Measurements from ENCODE around the gene LY9.

The LY9 gene

GRCh38 chr1:160768295-160768657 is 27.7 kb upstream of the LY9 start:
- TF ChIP-seq CTCF (IDR thresholded peaks at IDR 0.05; ENCODE audit: borderline replicate concordance, control extremely low read depth, extremely low read depth, insufficient read depth, missing control alignments) = peak; percentile 90

GRCh38 chr1:160772331-160772730 is 23.6 kb upstream of the LY9 start:
- no peak for TF ChIP-seq CTCF (IDR thresholded peaks at IDR 0.05; ENCODE audit: borderline replicate concordance, control extremely low read depth, extremely low read depth, insufficient read depth, missing control alignments)
- in situ Hi-C loops (cut with MboI; ENCODE audit: low sequenced_read_pairs, unreplicated experiment) = loop anchor here (5.0 kb wide), 1 partner anchor 40 kb away; no protein-coding TSS in a partner anchor
- DNase-seq (ENCODE audit: low spot score) = no peak

More at GRCh38 chr1:160768295-160768657, 27.7 kb upstream of the LY9 start:
- in situ Hi-C loops (cut with MboI; ENCODE audit: low sequenced_read_pairs, unreplicated experiment) = no loop called here
- peak; percentile 59 for DNase-seq (ENCODE audit: low spot score)

- in situ Hi-C loops (cut with MboI; ENCODE audit: low sequenced_read_pairs, unreplicated experiment) = loop anchor here (5.0 kb wide), 1 partner anchor 41 kb away; no protein-coding TSS in a partner anchor
- no peak for DNase-seq (ENCODE audit: low spot score)
- no peak for TF ChIP-seq CTCF (IDR thresholded peaks at IDR 0.05; ENCODE audit: borderline replicate concordance, control extremely low read depth, extremely low read depth, insufficient read depth, missing control alignments)
Observed at GRCh38 chr1:160773093-160773492, 22.9 kb upstream of the LY9 start.

DNA sequence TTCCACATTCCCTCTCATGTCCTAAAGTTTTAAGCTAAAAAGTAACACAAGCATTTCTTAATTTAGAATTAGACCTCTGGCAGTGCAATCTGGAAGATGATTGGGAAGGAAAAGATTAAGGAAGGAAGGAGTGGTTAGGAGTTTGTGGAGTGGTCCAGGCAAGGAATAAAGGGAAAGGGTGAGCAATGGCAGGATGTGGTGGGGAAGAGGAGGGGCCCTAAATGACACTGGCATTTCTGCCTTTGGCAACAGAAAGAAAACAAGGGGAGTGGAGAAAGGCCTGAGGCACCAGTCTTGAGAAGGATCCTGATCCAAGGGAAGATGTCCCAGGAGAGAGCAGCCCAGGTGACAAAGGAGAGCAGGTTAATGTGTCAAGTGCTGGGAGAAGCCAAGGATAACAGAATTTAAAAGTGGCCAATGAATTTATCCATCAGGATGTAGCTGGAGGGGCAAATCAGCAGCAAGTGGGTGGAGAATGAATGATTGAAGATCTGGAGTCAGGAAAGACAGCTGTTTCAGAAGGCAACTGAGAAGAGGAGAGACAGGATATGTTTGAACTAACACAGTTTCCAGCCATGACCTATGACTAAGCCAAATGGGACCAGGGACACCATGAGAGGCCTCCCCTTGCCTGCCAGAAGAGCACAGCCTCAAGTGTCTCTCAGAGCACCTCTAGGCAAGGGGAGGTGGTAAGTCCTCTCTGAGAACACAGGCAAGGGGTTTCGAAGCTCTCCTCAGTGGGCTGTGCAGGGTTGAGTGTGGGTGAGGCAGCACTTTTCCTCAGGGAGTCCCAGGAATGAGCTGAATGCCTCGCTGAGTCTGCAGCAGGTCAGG is 20.9 kb upstream of the LY9 start:
- no peak for DNase-seq (ENCODE audit: low spot score)
- in situ Hi-C loops (cut with MboI; ENCODE audit: low sequenced_read_pairs, unreplicated experiment) = loop anchor here (5.0 kb wide), 2 partner anchors 43 to 62 kb away; no protein-coding TSS in a partner anchor
- no peak for TF ChIP-seq CTCF (IDR thresholded peaks at IDR 0.05; ENCODE audit: borderline replicate concordance, control extremely low read depth, extremely low read depth, insufficient read depth, missing control alignments)

GRCh38 chr1:160776178-160776577 is 19.8 kb upstream of the LY9 start:
- in situ Hi-C loops (cut with MboI; ENCODE audit: low sequenced_read_pairs, unreplicated experiment) = loop anchor here (5.0 kb wide), 1 partner anchor 61 kb away; no protein-coding TSS in a partner anchor
- no peak for DNase-seq (ENCODE audit: low spot score)
- no peak for TF ChIP-seq CTCF (IDR thresholded peaks at IDR 0.05; ENCODE audit: borderline replicate concordance, control extremely low read depth, extremely low read depth, insufficient read depth, missing control alignments)

DNA sequence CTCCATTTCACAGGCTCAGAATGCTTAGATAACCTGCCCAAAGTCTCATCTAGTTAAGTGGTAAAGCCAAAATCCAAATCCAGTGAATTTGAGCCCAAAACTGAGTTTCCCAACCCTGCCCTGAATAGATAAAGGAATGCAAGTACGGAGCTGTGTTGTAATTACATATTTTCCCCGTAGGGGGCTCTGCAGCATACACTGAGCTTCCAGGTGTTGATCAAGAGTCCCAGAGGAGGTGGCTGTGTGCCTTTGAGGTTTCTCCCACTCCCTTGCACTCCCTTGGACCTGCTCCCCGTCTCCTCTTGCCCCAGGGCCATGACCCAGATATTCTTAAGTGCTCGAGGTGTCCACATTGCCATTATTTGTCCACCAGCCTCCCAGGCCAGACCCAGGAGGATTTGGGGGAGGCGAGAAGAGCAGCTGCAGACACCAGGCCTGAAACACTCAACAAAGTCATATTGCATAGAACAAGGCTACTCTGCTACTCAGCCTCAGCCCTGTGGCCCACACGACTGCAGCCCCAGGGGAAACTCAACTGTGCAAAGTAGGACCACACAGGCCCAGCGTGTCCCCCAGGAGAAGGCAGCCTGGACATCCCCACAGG is 18.4 kb upstream of the LY9 start:
- DNase-seq (ENCODE audit: low spot score) = peak; percentile 52
- TF ChIP-seq CTCF (IDR thresholded peaks at IDR 0.05; ENCODE audit: borderline replicate concordance, control extremely low read depth, extremely low read depth, insufficient read depth, missing control alignments) = peak; percentile 55
- in situ Hi-C loops (cut with MboI; ENCODE audit: low sequenced_read_pairs, unreplicated experiment) = loop anchor here (5.0 kb wide), 1 partner anchor 60 kb away; no protein-coding TSS in a partner anchor
